Stimulated activated CD8-positive, alpha-beta memory T cell treated with anti-CD3 and anti-CD28 coated beads, Interleukin-12 subunit alpha, Interleukin-12 subunit beta, amount 100 ng/mL, for 24 hours (primary cell): ENCODE measurements around the gene FAHD2B.
A peak's percentile ranks its signal among the peaks of the same experiment; 100 is the strongest.
"Not testable (repeated sequence)": the region's sequence is repeated elsewhere in the genome, so short reads cannot be mapped to it uniquely, and the experiment has no call there.

Experiments
- DNase-seq: peaks from one replicate; pipeline ENCODE4 v3.0.0-alpha.2; 2020; ENCODE audit errors: extremely low read depth

Gene FAHD2B

DNA sequence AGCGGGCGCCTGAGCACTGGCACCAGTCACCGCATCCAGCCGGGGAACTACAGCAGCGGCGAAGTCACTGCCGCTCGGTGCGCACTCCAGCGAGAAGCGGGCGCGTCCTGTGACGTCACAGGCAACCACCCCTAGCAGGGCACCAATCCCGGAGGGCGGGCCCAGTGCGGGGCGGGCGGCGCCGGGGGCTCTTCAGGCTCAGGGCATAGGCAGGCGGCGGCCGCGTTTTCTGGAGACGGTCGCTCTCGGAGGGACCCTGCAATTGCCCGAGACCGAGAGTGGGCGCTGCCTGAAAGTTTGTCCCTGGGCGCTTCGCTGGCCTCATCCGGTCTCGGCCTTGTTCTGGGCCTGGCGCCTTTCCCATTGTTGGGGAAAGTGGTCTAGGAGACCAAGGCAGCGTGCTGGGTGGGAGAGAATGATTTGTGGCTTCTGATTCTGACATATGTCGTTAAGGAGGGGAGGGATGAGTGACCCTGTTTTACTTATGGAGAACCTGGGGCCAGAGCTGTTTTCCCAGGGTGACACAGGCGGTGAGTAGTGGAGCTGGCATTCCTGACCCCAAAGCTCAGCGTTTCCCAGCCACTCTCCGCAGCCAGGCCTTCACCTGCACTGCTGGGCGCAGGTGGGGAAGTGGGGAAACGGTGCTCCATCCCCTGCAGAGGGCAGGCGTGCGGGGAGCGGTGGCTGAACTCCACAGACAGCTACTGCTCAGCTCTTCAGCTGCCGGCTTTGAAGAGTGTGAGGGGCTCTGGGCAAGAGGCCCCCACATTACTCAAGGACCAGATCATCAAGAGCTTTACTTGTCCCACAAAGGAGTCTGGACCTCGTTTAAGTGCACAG lies at the start of gene FAHD2B:
TSS of gene FAHD2B (minus strand) at position 111 of the 840 bp plus-strand sequence. CDS start 3,176 bp downstream, outside the sequence.
- peak; percentile 66 for DNase-seq

DNA sequence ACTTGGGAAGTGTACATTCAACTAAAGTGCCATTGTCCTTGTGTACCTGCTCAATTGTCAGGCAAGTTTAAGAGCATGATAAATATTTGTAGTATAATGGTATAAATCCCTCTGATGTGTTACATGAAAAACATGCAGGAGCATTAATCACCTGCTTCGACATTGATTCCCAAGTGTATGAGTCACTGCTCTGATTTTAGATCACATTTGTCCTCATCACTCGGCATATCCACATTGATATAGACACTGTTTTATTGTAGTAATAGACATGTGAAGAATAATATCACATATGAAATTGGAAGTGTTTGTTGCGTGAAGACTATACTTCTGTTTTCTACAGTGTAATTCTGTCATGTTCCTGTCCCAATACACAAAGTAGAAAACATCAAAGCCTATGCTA lies 49.3 kb upstream of the FAHD2B start:
- DNase-seq, result not testable (repeated sequence)

DNA sequence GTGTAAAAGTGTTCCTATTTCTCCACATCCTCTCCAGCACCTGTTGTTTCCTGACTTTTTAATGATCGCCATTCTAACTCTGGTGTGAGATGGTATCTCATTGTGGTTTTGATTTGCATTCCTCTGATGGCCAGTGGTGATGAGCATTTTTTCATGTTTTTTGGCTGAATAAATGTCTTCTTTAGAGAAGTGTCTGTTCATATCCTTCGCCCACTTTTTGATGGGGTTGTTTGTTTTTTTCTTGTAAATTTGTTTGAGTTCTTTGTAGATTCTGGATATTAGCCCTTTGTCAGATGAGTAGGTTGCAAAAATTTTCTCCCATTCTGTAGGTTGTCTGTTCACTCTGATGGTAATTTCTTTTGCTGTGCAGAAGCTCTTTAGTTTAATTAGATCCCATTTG lies 34.4 kb upstream of the FAHD2B start:
- not testable (repeated sequence) for DNase-seq

DNA sequence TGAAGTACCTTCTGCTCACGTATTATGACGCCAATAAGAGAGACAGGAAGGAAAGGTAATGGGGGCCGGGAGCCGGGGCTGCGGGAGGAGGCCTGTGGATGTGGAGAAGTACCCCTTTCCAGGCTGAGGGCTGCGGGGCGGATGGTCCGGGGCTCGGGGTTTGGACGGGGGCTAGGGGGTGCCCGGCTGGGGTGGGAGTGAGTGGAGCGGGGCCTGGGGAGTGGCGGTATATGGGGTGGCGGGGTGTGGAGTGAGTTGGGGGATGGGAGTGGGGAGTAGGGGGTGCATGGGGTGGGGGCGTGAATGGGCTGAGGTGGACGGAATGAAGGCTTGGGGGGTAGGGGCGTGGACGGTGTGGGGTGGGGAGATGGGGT lies 19.2 kb upstream of the FAHD2B start:
- DNase-seq, result not testable (repeated sequence)

GRCh38 chr2:97113050-97113881 lies 18.6 kb upstream of the FAHD2B start, which contains the start of gene ANKRD36:
ANKRD36 (plus strand) TSS chr2:97113153; CDS start chr2:97113740, 587 bp downstream.
- peak; percentile 71 for DNase-seq

DNA sequence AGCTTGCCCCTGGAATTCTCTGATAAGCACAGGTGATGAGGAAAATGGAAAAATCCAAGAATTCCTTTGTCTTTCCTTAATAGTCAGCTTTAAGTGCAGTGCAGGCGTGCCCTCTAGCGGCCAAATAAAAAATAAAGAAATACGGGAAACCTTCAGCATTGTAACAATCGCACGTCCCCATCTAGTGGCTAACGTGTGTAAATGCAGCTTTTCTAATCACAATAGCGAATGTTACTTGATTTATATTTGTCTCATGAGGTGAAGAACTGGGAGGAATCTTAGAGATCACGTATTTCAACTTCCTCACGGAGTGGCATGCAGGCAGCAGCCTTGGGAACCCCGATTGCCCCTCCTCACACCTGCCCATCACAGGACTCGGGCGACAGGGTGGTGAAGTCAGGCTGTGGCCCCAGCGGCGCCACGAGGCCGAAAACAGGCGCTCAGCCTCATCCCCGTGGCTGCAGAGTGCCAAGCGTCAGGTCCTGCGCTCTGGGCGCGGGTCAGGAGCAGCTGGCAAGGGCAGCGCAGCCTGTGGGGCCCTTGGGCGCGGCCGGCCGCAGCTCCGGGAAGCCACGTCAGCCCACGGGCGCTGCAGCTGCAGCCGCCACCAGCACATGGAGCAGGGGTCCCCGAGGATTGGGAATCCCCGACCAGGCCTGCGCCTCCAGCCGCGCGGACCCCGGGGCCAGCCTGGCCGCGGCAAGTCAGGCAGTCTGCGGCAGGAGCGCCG lies 17.8 kb upstream of the FAHD2B start:
- DNase-seq, result not testable (repeated sequence)

GRCh38 chr2:97111246-97111645 lies 16.6 kb upstream of the FAHD2B start:
- DNase-seq, result not testable (repeated sequence)

DNA sequence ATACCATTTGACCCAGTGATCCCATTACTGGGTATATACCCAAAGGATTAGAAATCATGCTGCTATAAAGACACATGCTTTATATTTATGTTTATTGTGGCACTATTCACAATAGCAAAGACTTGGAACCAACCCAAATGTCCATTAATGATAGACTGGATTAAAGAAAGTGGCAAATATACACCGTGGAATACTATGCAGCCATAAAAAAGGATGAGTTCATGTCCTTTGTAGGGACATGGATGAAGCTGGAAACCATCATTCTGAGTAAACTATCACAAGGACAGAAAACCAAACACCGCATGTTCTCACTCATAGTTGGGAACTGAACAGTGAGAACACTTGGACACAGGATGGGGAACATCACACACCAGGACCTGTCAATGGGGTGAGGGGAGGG lies 12.2 kb upstream of the FAHD2B start:
- not testable (repeated sequence) for DNase-seq

DNA sequence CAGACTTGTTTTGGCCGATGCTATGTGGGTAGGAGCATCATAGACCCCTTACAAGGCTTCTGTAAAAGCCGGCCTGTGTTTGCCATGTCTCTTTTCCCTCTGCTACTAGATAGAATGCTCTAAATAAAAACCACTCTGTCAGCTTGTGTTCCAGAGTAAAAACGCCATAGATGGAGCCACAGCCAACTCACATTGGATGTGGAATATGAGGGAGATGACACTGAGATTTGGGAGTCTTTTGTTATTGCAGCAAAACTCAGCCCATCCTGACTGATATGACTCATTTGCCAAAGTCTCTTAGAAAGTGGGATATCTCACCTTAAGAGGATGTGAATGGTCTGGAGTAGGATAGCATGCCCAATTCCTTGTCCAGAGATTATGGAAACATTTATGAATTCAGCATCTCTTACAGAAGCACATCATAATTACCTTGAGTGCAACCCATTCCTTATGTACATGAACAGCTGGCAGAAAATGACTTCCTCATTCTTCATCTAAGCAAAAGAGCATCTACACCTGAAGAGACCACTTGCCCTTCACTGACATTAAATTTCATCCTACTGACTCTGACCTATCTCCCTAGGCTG lies 4.2 kb upstream of the FAHD2B start:
- not testable (repeated sequence) for DNase-seq

DNA sequence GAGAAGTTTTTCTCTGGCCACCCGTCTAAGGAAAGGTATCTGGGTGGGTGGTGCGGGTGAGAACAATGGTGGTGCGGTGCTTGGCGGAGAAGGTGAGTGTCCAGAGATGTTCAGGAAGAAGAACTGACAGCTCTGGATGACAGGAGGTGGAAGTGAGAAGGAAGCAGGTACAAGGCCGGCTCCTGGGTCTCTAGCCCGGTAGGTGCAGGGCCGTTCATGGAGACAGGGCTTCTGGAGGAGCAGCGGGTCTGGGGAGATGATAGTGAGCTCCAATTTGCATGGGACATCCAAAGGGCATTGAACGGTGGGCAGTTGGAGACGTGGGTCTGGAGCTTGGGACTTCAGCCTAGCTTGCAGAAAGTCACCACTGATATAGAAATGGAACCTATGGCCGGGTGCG lies 979 bp upstream of the FAHD2B start:
- DNase-seq, result no peak

- DNase-seq, result not testable (repeated sequence)
These were observed 505 bp downstream of the FAHD2B start for GRCh38 chr2:97093983-97094771.

GRCh38 chr2:97092946-97093345 lies 1.7 kb downstream of the FAHD2B start:
- not testable (repeated sequence) for DNase-seq

DNA sequence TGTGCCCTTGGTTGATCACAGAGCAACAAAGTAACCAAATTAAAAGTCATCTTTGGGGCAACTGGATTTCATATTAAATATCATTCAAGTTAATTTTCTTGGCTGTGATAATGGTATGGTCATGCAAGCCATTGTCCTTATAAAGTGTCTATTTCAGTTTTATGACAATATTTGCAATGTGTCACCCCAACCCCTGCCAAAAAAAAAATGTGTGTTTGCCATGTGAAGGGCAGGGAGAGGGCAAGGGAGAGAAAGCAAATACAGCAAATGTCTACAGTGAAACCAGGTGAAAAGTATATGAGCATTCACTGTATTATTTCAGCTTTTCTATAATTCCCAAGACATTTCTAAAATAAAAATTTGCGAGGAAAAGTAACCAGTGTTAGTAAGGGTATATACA lies 6.0 kb downstream of the FAHD2B start:
- DNase-seq, result not testable (repeated sequence)

DNA sequence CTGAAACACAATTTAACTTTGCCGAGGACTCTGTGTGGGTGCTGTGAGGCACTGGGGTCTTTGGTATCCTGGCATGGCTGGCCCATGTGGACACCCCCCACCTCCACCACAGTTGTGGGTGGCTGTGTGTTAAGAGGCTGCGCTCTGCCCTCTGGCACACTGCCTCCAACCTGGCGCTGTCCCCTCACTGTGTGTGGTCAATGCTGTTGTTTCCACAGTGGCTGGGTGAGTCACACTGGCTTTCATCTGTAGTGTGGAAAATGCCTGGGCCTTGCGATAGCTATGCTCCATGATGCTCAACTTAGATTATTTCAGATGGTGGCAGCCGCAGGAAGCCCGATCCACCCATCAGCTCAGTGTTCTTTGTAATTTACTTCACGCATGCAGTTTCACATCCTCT lies 9.6 kb downstream of the FAHD2B start:
- not testable (repeated sequence) for DNase-seq

GRCh38 chr2:97083516-97083915 lies 11.2 kb downstream of the FAHD2B start:
- not testable (repeated sequence) for DNase-seq

GRCh38 chr2:97082206-97082605 lies 12.5 kb downstream of the FAHD2B start:
- DNase-seq, result not testable (repeated sequence)

- DNase-seq, result not testable (repeated sequence)
These were observed 13.8 kb downstream of the FAHD2B start for GRCh38 chr2:97080855-97081254.

GRCh38 chr2:97077213-97077612 lies 17.5 kb downstream of the FAHD2B start:
- DNase-seq, result not testable (repeated sequence)

DNA sequence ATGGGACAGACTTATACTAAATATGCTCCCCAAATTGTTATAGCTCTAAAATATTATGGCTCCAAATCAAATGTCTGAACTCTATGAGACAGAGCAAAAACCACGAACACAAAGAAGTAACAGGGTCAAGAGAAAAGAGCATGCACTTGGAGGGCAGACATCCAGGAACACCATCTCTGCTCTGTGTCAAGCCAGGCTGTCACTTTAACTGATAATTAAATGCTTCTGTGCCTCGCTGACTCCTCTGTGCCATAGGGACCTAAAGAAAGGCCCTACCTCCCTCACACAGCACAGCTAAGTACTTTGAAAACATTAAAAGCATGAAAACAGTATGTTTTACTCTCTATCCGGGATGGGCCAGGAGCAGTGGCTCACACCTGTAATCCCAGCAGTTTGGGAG lies 23.8 kb downstream of the FAHD2B start:
- DNase-seq, result not testable (repeated sequence)

DNA sequence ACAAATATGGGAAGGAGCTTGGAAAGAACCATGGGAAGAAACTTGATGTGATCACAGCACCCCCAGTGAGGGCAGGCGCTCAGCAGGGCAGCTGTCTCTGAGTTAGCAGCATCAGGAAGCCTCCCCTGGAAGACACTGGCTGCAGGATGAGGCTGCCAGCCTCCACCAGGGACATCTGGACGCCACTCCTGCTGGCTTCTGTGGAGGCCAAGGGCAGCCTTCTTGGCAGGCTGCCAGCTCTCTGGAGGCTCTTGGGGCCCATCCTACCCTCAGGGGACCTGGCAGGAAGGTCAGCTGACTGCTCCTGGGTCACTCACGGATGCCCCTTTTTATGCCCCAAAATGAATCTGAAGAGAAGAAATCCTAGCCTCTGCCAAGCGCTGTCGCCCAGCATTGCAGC lies 26.0 kb downstream of the FAHD2B start:
- DNase-seq, result not testable (repeated sequence)

DNA sequence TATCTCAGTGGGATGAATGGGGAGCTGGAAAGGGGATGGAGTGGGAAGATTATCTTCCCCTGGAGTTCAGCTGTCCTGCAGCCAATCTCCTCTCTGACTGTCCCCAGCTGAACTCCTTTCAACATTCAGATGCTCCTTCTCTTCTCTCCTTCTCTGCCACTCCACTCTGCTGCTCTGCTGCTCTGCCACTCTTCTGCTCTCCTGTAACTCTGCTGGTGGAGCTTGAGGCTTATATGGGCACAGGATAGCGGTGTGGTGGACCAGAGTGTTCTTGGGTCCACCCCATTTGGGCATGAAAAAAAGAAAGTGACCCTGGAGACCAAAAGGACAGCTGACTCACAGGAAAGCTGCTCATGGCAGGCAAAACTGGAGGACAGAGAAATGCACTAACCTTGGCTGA lies 26.6 kb downstream of the FAHD2B start:
- no peak for DNase-seq
